HCT116 (cell line): ENCODE data around the gene DPP10. TPM values are rescaled to one million over a fixed set of nuclear protein-coding genes. Genes with fewer than 3 reads are reported as not detected.

Experiments
- ATAC-seq: fragments of 200-7000 bp; cut with Tn5 transposase; 2 replicates; pipeline ENCODE4 v1.9.1; 2020; ENCODE audit warnings: mild to moderate bottlenecking, moderate library complexity
- BruUV-seq: library from RNA; stranded (reverse); fragments of 400-500 nt; replicated peaks from 2 replicates; lab custom pipeline; 2021; lab: Mats Ljungman, UMichigan
- CTCF ChIA-PET: fragments of 300-600 bp; sonication (Branson Sonifier 250); formaldehyde crosslinking; loops from one replicate; lab custom pipeline; 2021; ENCODE audit warnings: antibody characterized with exemption; lab: Charles Lee
- POLR2A ChIA-PET: fragments of 300-600, 350-600 bp; sonication (Branson Sonifier 250); formaldehyde crosslinking; loops from one replicate; lab custom pipeline; 2021; ENCODE audit warnings: antibody characterized with exemption; lab: Charles Lee
- RAD21 ChIA-PET, 2 experiments: fragments of 300-600 bp; sonication (Branson Sonifier 250); formaldehyde crosslinking; loops; one replicate each; lab custom pipeline; 2023; ENCODE audit warnings: low total read pairs in 2 of 2; ENCODE audit not compliant: uncharacterized antibody in 2 of 2, unreplicated experiment in 2 of 2, low non-redundant PET in 1 of 2; lab: Charles Lee
- DNase-seq: peaks from one replicate; pipeline ENCODE4 v3.0.0-alpha.2; 2010; ENCODE audit warnings: low read depth, low spot score
- H2AFZ ChIP-seq: fragments of 200-600 bp; shearing (Covaris generic), sonication (generic); 2 replicates; pipeline ENCODE4 v1.6.1; 2017; ENCODE audit warnings: low read depth, mixed run types, mixed read lengths, antibody characterized with exemption, low read length; ENCODE audit not compliant: poor library complexity, severe bottlenecking
- H3K27ac ChIP-seq: 2 replicates; pipeline ENCODE4 v1.5.1; 2012; ENCODE audit warnings: low read depth, low read length
- H3K27me3 ChIP-seq: fragments of 200-600 bp; sonication (generic); 2 replicates; pipeline ENCODE4 v1.6.1; 2016; ENCODE audit warnings: mixed run types, low read length, mixed read lengths; ENCODE audit not compliant: insufficient read depth
- H3K36me3 ChIP-seq, 2 experiments: fragments of 200-500 bp in 1 of 2; fragments of 200-600 bp in 1 of 2; sonication (Bioruptor generic) in 1 of 2; sonication (generic) in 1 of 2; 2 replicates each; pipeline versions ENCODE4 v1.5.1 to v1.6.1; 2014 to 2016; ENCODE audit warnings: low read length in 2 of 2, inconsistent platforms in 1 of 2, mixed read lengths in 1 of 2, mixed run types in 1 of 2; ENCODE audit not compliant: insufficient read depth in 2 of 2, control insufficient read depth in 1 of 2
- H3K4me1 ChIP-seq, 2 experiments: fragments of 200-600 bp in 1 of 2; sonication (generic) in 1 of 2; 2 replicates each; pipeline versions ENCODE4 v1.5.1 to v1.6.1; 2012 to 2017; ENCODE audit warnings: low read length in 2 of 2, inconsistent platforms in 1 of 2, mild to moderate bottlenecking in 1 of 2, mixed read lengths in 1 of 2, mixed run types in 1 of 2, moderate library complexity in 1 of 2; ENCODE audit not compliant: insufficient read depth in 2 of 2, control insufficient read depth in 1 of 2
- H3K4me2 ChIP-seq: fragments of 200-600 bp; sonication (generic); 2 replicates; pipeline ENCODE4 v1.6.1; 2017; ENCODE audit warnings: mixed run types, low read length, mixed read lengths
- H3K4me3 ChIP-seq, 2 experiments: fragments of 200-600 bp in 1 of 2; sonication (generic) in 1 of 2; replicated peaks in 1 of 2; 2 replicates each; pipeline ENCODE4 v1.5.1; 2011 to 2016; ENCODE audit warnings: low read length in 2 of 2, control low read depth in 1 of 2, low read depth in 1 of 2, mild to moderate bottlenecking in 1 of 2, mixed read lengths in 1 of 2, mixed run types in 1 of 2
- H3K79me2 ChIP-seq: fragments of 200-600 bp; sonication (generic); 2 replicates; pipeline ENCODE4 v1.6.1; 2017; ENCODE audit warnings: mild to moderate bottlenecking, mixed run types, low read length, moderate library complexity, mixed read lengths; ENCODE audit not compliant: insufficient read depth
- H3K9ac ChIP-seq: fragments of 200-600 bp; sonication (generic); 2 replicates; pipeline ENCODE4 v1.6.1; 2016; ENCODE audit warnings: low read length, mixed read lengths
- H3K9me2 ChIP-seq: fragments of 200-600 bp; sonication (generic), shearing (Covaris generic); 2 replicates; pipeline ENCODE4 v1.6.1; 2017; ENCODE audit warnings: mixed run types, mild to moderate bottlenecking, moderate library complexity; ENCODE audit not compliant: insufficient read depth
- H3K9me3 ChIP-seq, 2 experiments: fragments of 200-500 bp in 1 of 2; fragments of 200-600 bp in 1 of 2; sonication (Bioruptor generic) in 1 of 2; sonication (generic) in 1 of 2; 2 replicates each; pipeline ENCODE4 v1.6.1; 2014 to 2017; ENCODE audit warnings: low read length in 2 of 2, mixed read lengths in 2 of 2, inconsistent platforms in 1 of 2, low read depth in 1 of 2, mild to moderate bottlenecking in 1 of 2, mixed run types in 1 of 2, moderate library complexity in 1 of 2; ENCODE audit not compliant: control insufficient read depth in 1 of 2, insufficient read depth in 1 of 2
- H4K20me1 ChIP-seq: fragments of 200-600 bp; sonication (generic), shearing (Covaris generic); 2 replicates; pipeline ENCODE4 v1.6.1; 2017; ENCODE audit warnings: mixed run types, mild to moderate bottlenecking, moderate library complexity; ENCODE audit not compliant: insufficient read depth
- CEBPB ChIP-seq: IDR thresholded peaks from 2 replicates; pipeline ENCODE4 v1.6.1; 2012; ENCODE audit warnings: low read depth
- CTCF ChIP-seq, 3 experiments: fragments of 200-600 bp in 1 of 3; sonication (generic) in 1 of 3; IDR thresholded peaks in 2 of 3; conservative IDR thresholded peaks in 1 of 3; 2 replicates each; pipeline ENCODE4 v1.5.1; 2012 to 2017; ENCODE audit warnings: low read depth in 2 of 3, low read length in 2 of 3, antibody characterized with exemption in 1 of 3, borderline replicate concordance in 1 of 3, control low read depth in 1 of 3, mild to moderate bottlenecking in 1 of 3, mixed read lengths in 1 of 3, mixed run types in 1 of 3, moderate library complexity in 1 of 3; ENCODE audit not compliant: insufficient read depth in 1 of 3
- ELF1 ChIP-seq: IDR thresholded peaks from 2 replicates; pipeline ENCODE4 v1.6.1; 2012; ENCODE audit warnings: low read depth, borderline replicate concordance
- EZH2phosphoT487 ChIP-seq: fragments of 200-600 bp; IDR thresholded peaks from 2 replicates; pipeline ENCODE4 v1.6.1; 2018; ENCODE audit warnings: antibody characterized with exemption, borderline replicate concordance
- JUND ChIP-seq: IDR thresholded peaks from 2 replicates; pipeline ENCODE4 v1.6.1; 2012
- POLR2A ChIP-seq: IDR thresholded peaks from 2 replicates; pipeline ENCODE4 v1.7.0; 2011; ENCODE audit warnings: borderline replicate concordance; ENCODE audit not compliant: insufficient read depth, insufficient read length; ENCODE audit errors: extremely low read depth
- POLR2AphosphoS5 ChIP-seq: IDR thresholded peaks from 2 replicates; pipeline ENCODE4 v1.6.1; 2011; ENCODE audit warnings: mild to moderate bottlenecking, low read depth, low read length, moderate library complexity
- SIN3A ChIP-seq: IDR thresholded peaks from 2 replicates; pipeline ENCODE4 v1.6.1; 2012; ENCODE audit warnings: low read depth
- SP1 ChIP-seq: IDR thresholded peaks from 2 replicates; pipeline ENCODE4 v1.6.1; 2012; ENCODE audit warnings: low read depth
- SRF ChIP-seq: IDR thresholded peaks from 2 replicates; pipeline ENCODE4 v1.6.1; 2012; ENCODE audit warnings: low read depth
- TCF7L2 ChIP-seq: IDR thresholded peaks from 2 replicates; pipeline ENCODE4 v1.7.0; 2011; ENCODE audit warnings: borderline replicate concordance, inconsistent platforms; ENCODE audit not compliant: insufficient read depth, insufficient read length; ENCODE audit errors: extremely low read depth
- YY1 ChIP-seq: IDR thresholded peaks from 2 replicates; pipeline ENCODE4 v1.6.1; 2011; ENCODE audit warnings: low read length, low read depth, moderate library complexity, mild to moderate bottlenecking; ENCODE audit not compliant: insufficient replicate concordance; ENCODE audit errors: extremely low read depth
- ZFX ChIP-seq: fragments of 450-650 bp; IDR thresholded peaks from 2 replicates; pipeline ENCODE4 v1.6.1; 2017
- intact Hi-C: fragments of 100-400 bp; cut with micrococcal nuclease; formaldehyde crosslinking; loops from 2 replicates; pipeline ENCODE4 v1.10.0; 2022
- total RNA-seq: library from RNA; stranded (reverse); gene quantifications from one replicate; pipeline ENCODE4 v1.2.1, GENCODE V29; 2021; ENCODE audit not compliant: unreplicated experiment

Gene DPP10
- total RNA-seq, 1 experiment from 2014 or later: not detected

- RAD21 ChIA-PET: no interaction called here
- no TSS peak for BruUV-seq
- Histone ChIP-seq H3K79me2 (no peaks in the 10 kb centered on the region), H3K4me2 (no peak overlapping the region), H3K9me3 (peaks cover 0 to 6% of the 10 kb centered on the region in 2 experiments; a peak in 2 of 4 replicates), H3K27me3 (no peaks in the 10 kb centered on the region), H3K36me3 (no peaks in the 10 kb centered on the region), H4K20me1 (no peaks in the 10 kb centered on the region), H3K4me1 (no peaks in the 10 kb centered on the region), H3K4me3 (no peak overlapping the region), H2AFZ (no peak overlapping the region), H3K27ac (no peak overlapping the region), H3K9ac (no peak overlapping the region), H3K9me2 (no peaks in the 10 kb centered on the region)
- intact Hi-C loops: no loop called here
- TF ChIP-seq POLR2A (no peak), JUND (no peak), EZH2phosphoT487 (no peak), YY1 (no peak), POLR2AphosphoS5 (no peak), TCF7L2 (no peak), CEBPB (no peak), ELF1 (no peak), CTCF (IDR thresholded peaks at IDR 0.05 in 2 of 3, conservative IDR thresholded peaks at IDR 0.05 in 1 of 3; ENCODE audit: borderline replicate concordance in 1 of 3, insufficient read depth in 1 of 3, low read depth in 2 of 3, low read length in 2 of 3) (no peak), ZFX (no peak), SRF (no peak), SP1 (no peak), SIN3A (no peak)
- ATAC-seq (no peak), DNase-seq (no peak)
- CTCF ChIA-PET: no interaction called here
- POLR2A ChIA-PET: no interaction called here
Measured at GRCh38 chr2:114880046-114880445, 437.6 kb downstream of the DPP10 start.
